Measurements from ENCODE around the gene PRSS33.

PRSS33 gene

DNA sequence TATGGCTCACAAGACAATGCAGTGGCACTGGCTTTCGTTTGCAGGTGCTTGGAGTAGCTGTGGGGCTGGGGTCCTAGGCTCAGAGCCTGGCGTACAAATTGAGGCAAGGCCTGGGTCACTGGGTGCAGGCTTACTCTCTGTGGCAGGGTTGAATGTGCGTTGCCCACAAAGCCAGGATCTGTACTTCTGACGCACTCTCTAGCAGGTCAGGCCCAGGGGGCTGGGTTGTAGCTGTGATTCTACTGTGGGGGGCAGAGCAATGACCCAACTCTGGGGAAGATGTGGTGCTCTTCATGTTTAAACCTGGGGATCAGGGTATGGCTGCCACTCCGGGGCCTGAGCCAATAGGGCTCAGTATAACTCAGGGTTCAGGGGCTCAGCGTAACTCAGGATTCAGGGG, 23.3 kb upstream of the PRSS33 start:
- no peak for TF ChIP-seq CTCF (IDR thresholded peaks at IDR 0.05; ENCODE audit: insufficient read depth, low read length, poor library complexity, severe bottlenecking)
- H3K4me3 ChIP-seq (replicated peaks; ENCODE audit: low read depth, low read length), result no peak overlapping the region
- DNase-seq (ENCODE audit: extremely low read depth, insufficient read length), result no peak
- H3K36me3 ChIP-seq (ENCODE audit: control insufficient read depth, insufficient read depth, low read length), result no peaks in the 10 kb centered on the region
- H3K27me3 ChIP-seq (replicated peaks; ENCODE audit: control insufficient read depth, insufficient read depth, low read length), result no peaks in the 10 kb centered on the region; the same call in none of the 2 replicates

- no peaks in the 10 kb centered on the region for H3K36me3 ChIP-seq (ENCODE audit: control insufficient read depth, insufficient read depth, low read length)
- DNase-seq (ENCODE audit: extremely low read depth, insufficient read length), result no peak
- no peak for TF ChIP-seq CTCF (IDR thresholded peaks at IDR 0.05; ENCODE audit: insufficient read depth, low read length, poor library complexity, severe bottlenecking)
- no peaks in the 10 kb centered on the region; the same call in none of the 2 replicates for H3K27me3 ChIP-seq (replicated peaks; ENCODE audit: control insufficient read depth, insufficient read depth, low read length)
- H3K4me3 ChIP-seq (replicated peaks; ENCODE audit: low read depth, low read length), result no peak overlapping the region
These were observed 21.9 kb upstream of the PRSS33 start for GRCh38 chr16:2809149-2809760.

- H3K27me3 ChIP-seq (replicated peaks; ENCODE audit: control insufficient read depth, insufficient read depth, low read length), result no peaks in the 10 kb centered on the region; the same call in none of the 2 replicates
- H3K4me3 ChIP-seq (replicated peaks; ENCODE audit: low read depth, low read length), result no peak overlapping the region
- no peak for DNase-seq (ENCODE audit: extremely low read depth, insufficient read length)
- TF ChIP-seq CTCF (IDR thresholded peaks at IDR 0.05; ENCODE audit: insufficient read depth, low read length, poor library complexity, severe bottlenecking), result no peak
- no peaks in the 10 kb centered on the region for H3K36me3 ChIP-seq (ENCODE audit: control insufficient read depth, insufficient read depth, low read length)
These were observed 20.8 kb upstream of the PRSS33 start for GRCh38 chr16:2808181-2808580.

GRCh38 chr16:2806286-2806685, 18.9 kb upstream of the PRSS33 start:
- TF ChIP-seq CTCF (IDR thresholded peaks at IDR 0.05; ENCODE audit: insufficient read depth, low read length, poor library complexity, severe bottlenecking), result no peak
- H3K36me3 ChIP-seq (ENCODE audit: control insufficient read depth, insufficient read depth, low read length), result no peaks in the 10 kb centered on the region
- H3K4me3 ChIP-seq (replicated peaks; ENCODE audit: low read depth, low read length), result no peak overlapping the region
- no peak for DNase-seq (ENCODE audit: extremely low read depth, insufficient read length)
- no peaks in the 10 kb centered on the region; the same call in none of the 2 replicates for H3K27me3 ChIP-seq (replicated peaks; ENCODE audit: control insufficient read depth, insufficient read depth, low read length)

DNA sequence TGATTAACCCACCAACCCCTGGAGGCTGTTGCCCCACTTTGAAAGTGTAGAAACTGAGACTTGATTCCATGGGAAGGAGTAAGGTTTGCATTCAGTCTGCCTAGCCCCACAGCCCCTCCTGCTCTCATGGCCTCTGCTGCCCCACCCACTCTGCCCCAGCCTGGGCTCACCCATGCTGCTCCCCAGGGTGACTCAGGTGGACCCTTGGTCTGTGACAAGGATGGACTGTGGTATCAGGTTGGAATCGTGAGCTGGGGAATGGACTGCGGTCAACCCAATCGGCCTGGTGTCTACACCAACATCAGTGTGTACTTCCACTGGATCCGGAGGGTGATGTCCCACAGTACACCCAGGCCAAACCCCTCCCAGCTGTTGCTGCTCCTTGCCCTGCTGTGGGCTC, 17.4 kb upstream of the PRSS33 start:
- H3K27me3 ChIP-seq (replicated peaks; ENCODE audit: control insufficient read depth, insufficient read depth, low read length), result no peaks in the 10 kb centered on the region; the same call in none of the 2 replicates
- no peaks in the 10 kb centered on the region for H3K36me3 ChIP-seq (ENCODE audit: control insufficient read depth, insufficient read depth, low read length)
- no peak for TF ChIP-seq CTCF (IDR thresholded peaks at IDR 0.05; ENCODE audit: insufficient read depth, low read length, poor library complexity, severe bottlenecking)
- H3K4me3 ChIP-seq (replicated peaks; ENCODE audit: low read depth, low read length), result no peak overlapping the region
- DNase-seq (ENCODE audit: extremely low read depth, insufficient read length), result no peak

All from GM06990 (cell line).